Measurements from ENCODE around the gene TRPT1. TPM values are rescaled to one million over a fixed set of nuclear protein-coding genes. Genes with fewer than 3 reads are reported as not detected.

Gene TRPT1
- total RNA-seq, 2 donors from 2014 or later = 30.5 to 35.7 TPM

DNA sequence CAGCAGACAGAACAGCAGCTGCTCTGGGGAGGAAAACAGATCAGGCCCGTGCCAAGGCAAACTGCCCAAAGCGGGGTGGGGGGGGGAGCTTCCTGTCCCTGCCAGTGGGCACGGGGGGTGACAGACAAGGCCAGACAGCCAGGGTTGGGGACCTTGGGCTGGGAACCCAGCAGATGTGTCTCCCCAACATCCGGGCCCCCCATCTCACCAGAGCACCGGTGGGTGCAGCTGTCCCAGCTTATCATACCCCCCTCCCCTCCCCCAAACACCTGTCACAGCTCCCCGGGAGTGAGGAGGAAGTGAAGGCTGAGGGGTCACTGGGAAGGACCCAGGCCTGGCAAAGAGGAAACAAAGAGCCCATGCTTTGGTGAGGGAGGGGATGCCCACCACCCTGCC is 19.4 kb upstream of the TRPT1 start:
- Mint-ChIP-seq H3K27me3 (no peaks in the 10 kb centered on the region), H3K4me3 (peak overlapping the region; percentile 86), H3K4me1 (ENCODE audit: low read depth in 2 of 2) (peaks cover 7 to 35% of the 10 kb centered on the region in 2 donors), H3K27ac (peak overlapping the region; percentile 81 to 83), H3K36me3 (no peaks in the 10 kb centered on the region), H3K9me3 (no peaks in the 10 kb centered on the region)
- ATAC-seq (no peak), DNase-seq (ENCODE audit: low spot score) (no peak)

DNA sequence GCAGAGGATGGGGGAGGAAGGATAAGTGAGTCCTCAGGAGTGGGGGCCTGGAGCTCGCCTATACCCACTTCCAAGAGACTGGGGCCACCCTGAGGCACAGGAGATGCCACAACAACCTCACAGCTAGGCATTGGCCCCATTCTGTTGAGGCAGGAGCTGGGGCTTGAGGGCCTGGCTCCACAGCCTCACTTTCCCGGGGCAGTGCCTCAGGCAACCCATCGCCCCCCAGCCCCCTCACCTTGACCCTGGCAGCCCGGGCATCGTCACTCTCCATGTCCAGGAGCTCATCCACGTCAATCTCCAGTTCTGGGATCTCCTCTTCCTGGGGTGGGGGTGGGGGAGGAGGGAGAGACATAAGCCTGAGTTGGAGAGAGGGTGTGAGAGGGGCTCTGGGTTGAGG is 19.0 kb upstream of the TRPT1 start:
- H3K27me3 Mint-ChIP-seq = no peaks in the 10 kb centered on the region
- peaks cover 12 to 38% of the 10 kb centered on the region in 2 donors for H3K4me1 Mint-ChIP-seq (ENCODE audit: low read depth in 2 of 2)
- ATAC-seq (no peak), DNase-seq (ENCODE audit: low spot score) (no peak)
- no peaks in the 10 kb centered on the region for H3K9me3 Mint-ChIP-seq
- peak overlapping the region in 1 of 2 donors; percentile 83 for H3K27ac Mint-ChIP-seq
- H3K36me3 Mint-ChIP-seq = no peaks in the 10 kb centered on the region
- H3K4me3 Mint-ChIP-seq = peak overlapping the region; percentile 86

DNA sequence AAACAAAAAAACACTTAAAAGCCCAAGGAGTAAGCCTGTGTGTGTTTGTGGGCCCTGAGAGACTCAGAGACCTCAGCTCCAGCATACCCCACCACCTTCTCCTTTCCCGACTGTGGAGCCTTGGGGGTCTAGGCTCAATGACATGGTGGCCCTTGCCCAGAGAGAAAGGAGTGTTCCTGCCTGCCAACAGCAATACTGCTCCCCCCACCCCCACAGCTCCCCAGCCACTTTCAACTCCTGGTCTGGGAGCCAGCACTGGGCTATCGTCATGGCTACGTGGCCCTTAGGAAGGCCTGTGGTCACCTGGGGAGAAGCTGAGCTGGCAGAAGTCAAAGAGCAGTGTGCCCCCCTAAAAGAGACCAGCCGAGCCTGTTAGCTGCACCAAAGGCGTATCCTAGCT is 18.1 kb upstream of the TRPT1 start:
- Mint-ChIP-seq H3K36me3 (no peaks in the 10 kb centered on the region), H3K9me3 (no peaks in the 10 kb centered on the region), H3K4me3 (no peak overlapping the region), H3K4me1 (ENCODE audit: low read depth in 2 of 2) (peaks cover 13 to 41% of the 10 kb centered on the region in 2 donors), H3K27ac (no peak overlapping the region), H3K27me3 (no peaks in the 10 kb centered on the region)
- DNase-seq (ENCODE audit: low spot score) = no peak
- no peak for ATAC-seq

DNA sequence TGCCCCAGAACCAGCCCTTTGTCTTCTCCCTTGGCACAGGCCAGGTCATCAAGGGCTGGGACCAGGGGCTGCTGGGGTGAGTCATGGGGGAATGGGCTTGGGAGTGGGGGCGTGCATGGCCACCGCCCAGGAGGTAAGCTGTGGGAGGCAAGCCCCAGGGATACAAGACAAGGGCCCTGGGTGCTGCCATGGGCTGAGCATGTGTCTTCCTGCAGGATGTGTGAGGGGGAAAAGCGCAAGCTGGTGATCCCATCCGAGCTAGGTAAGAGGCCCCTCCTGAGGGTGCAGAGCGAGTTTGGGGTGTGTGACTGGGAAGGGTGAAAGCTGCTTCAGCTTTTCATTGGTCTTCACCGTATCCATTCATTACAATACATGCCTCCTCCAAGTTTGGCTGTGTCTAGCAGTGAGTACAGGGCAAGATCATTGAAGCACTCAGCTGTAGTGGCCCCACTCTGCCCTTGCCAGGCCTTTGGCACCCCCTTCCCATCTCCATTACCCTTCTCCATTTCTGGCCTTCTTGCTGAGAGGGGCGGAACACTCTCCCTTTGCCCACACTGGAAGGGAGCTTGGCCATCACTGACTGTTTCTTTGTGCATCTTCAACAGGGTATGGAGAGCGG is 17.4 kb upstream of the TRPT1 start:
- Mint-ChIP-seq H3K27me3 (no peaks in the 10 kb centered on the region), H3K4me1 (ENCODE audit: low read depth in 2 of 2) (peaks cover 13 to 41% of the 10 kb centered on the region in 2 donors), H3K4me3 (peak overlapping the region; percentile 53), H3K9me3 (no peaks in the 10 kb centered on the region), H3K36me3 (no peaks in the 10 kb centered on the region), H3K27ac (peak overlapping the region in 1 of 2 donors; percentile 31)
- DNase-seq (ENCODE audit: low spot score) = no peak
- ATAC-seq = no peak

- ATAC-seq = peak; percentile 0 to 2
- no peaks in the 10 kb centered on the region for H3K9me3 Mint-ChIP-seq
- H3K27ac Mint-ChIP-seq = peak overlapping the region; percentile 95 to 97
- DNase-seq (ENCODE audit: low spot score) = no peak
- H3K4me1 Mint-ChIP-seq (ENCODE audit: low read depth in 2 of 2) = peaks cover 6 to 30% of the 10 kb centered on the region in 2 donors
- H3K27me3 Mint-ChIP-seq = no peaks in the 10 kb centered on the region
- peak overlapping the region; percentile 92 for H3K4me3 Mint-ChIP-seq
- no peaks in the 10 kb centered on the region for H3K36me3 Mint-ChIP-seq
Measured at GRCh38 chr11:64241491-64242374, 15.7 kb upstream of the TRPT1 start.

GRCh38 chr11:64241241-64241490 is 15.2 kb upstream of the TRPT1 start:
- Mint-ChIP-seq H3K4me1 (ENCODE audit: low read depth in 2 of 2) (peaks cover 6 to 30% of the 10 kb centered on the region in 2 donors), H3K27me3 (no peaks in the 10 kb centered on the region)

DNA sequence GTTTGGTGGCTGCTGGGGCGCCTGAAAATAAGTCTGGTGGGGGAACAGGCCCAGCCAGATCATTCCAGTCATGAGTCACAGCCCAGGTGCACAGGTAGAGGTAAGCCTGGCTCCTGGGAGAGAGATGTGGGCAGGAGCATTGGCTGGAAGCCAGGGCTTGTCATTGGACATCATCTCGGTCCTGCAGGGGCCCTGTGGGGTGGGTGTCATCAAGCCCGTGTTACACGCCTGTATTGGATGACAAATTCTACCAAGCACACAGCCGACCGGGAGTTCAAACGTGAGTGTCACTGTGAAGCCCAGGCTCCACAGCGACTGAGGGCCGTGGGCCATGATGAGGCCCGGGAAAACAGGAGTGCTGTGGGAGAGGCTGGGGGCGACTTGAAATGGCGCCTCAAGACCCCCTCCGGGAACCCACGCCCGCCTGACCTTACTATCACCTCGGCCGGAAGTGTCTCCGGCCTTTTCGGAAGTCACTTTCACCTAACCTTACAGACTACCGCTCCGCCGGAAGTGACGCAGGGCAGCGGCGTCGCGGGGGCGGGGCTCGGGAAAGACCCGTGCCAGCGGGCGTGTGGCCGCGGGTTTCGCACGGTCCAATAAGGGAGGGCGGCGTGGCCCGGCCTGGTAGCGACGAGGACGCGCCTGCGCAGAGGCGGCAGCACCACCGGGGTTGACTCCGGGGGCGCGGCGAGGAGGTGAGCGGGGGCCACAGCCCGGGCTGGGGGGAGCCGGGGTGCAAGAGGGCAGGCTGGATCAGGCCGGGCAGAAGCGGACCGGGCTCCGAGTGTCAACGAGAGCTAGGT is 14.7 kb upstream of the TRPT1 start, which contains the start of gene FKBP2:
Gene FKBP2, plus strand, starts transcription at position 661 of the 806 bp plus-strand sequence. CDS start 1,293 bp downstream, outside the sequence.
- peaks cover 7 to 27% of the 10 kb centered on the region in 2 donors for H3K4me1 Mint-ChIP-seq (ENCODE audit: low read depth in 2 of 2)

More at GRCh38 chr11:64241241-64241490, 15.2 kb upstream of the TRPT1 start:
- Mint-ChIP-seq H3K9me3 (no peaks in the 10 kb centered on the region), H3K27ac (peak overlapping the region; percentile 95 to 97), H3K36me3 (no peaks in the 10 kb centered on the region), H3K4me3 (peak overlapping the region; percentile 92)
- DNase-seq (ENCODE audit: low spot score) (peak; percentile 100), ATAC-seq (peak; percentile 91 to 94)

GRCh38 chr11:64239662-64240434 is 13.9 kb upstream of the TRPT1 start:
- H3K27me3 Mint-ChIP-seq = no peaks in the 10 kb centered on the region
- ATAC-seq (no peak), DNase-seq (ENCODE audit: low spot score) (no peak)
- no peaks in the 10 kb centered on the region for H3K9me3 Mint-ChIP-seq
- H3K4me3 Mint-ChIP-seq = peak overlapping the region; percentile 92
- H3K36me3 Mint-ChIP-seq = no peaks in the 10 kb centered on the region
- peak overlapping the region; percentile 95 to 97 for H3K27ac Mint-ChIP-seq
- H3K4me1 Mint-ChIP-seq (ENCODE audit: low read depth in 2 of 2) = peaks cover 14 to 32% of the 10 kb centered on the region in 2 donors

More for the DNA sequence above, 14.7 kb upstream of the TRPT1 start, which contains the start of gene FKBP2:
- ATAC-seq (peak; percentile 81 to 87), DNase-seq (ENCODE audit: low spot score) (peak; percentile 99)
- Mint-ChIP-seq H3K27ac (peak within 1 kb of the TSS; percentile 95 to 97), H3K27me3 (no peaks in the 10 kb centered on the region), H3K4me3 (peak within 1 kb of the TSS; percentile 92), H3K36me3 (no peaks in the 10 kb centered on the region), H3K9me3 (no peaks in the 10 kb centered on the region)

DNA sequence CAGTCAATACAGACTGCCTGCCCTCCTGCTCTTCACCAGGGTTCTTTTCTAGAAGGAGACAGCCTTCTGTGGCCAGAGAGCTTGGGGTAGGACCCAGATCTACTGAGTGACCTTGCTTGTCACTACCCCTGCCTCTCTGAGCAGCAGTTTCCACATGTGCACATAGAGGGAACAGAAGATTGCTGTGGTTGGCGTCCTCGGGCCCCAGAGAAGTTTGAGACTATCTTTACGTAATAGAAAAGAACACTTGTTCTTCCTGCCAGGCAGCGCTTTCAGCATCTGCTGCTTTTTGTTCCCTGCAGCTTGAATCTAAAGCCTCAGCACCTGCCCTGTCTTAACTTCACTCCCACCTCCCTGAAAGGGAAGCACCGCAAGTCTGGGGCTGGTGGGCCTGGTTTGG is 13.0 kb upstream of the TRPT1 start:
- DNase-seq (ENCODE audit: low spot score) (no peak), ATAC-seq (no peak)
- H3K36me3 Mint-ChIP-seq = no peaks in the 10 kb centered on the region
- no peaks in the 10 kb centered on the region for H3K9me3 Mint-ChIP-seq
- H3K27me3 Mint-ChIP-seq = no peaks in the 10 kb centered on the region
- no peak overlapping the region for H3K4me3 Mint-ChIP-seq
- H3K27ac Mint-ChIP-seq = no peak overlapping the region
- H3K4me1 Mint-ChIP-seq (ENCODE audit: low read depth in 2 of 2) = peaks cover 14 to 32% of the 10 kb centered on the region in 2 donors

DNA sequence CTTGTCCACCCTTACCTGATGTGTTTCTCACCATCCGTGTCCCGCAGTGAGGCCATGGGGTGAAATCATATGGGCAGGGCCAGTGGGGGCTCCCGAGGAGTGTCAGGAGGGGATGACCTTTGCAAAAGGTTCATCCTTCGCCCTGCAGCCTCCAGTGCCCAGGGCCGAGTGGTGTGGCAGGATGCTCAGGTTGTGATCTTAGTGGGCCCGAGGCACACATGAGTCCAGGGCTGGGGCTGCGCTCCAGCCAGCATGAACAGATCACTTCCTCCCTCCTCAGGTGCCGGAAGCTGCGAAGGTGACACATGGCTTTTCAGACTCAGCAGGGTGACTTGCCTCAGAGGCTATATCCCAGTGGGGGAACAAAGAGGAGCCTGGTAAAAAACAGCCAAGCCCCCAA is 12.1 kb upstream of the TRPT1 start:
- no peaks in the 10 kb centered on the region for H3K27me3 Mint-ChIP-seq
- no peaks in the 10 kb centered on the region for H3K9me3 Mint-ChIP-seq
- H3K36me3 Mint-ChIP-seq = no peaks in the 10 kb centered on the region
- ATAC-seq = no peak
- no peak overlapping the region for H3K4me3 Mint-ChIP-seq
- no peak for DNase-seq (ENCODE audit: low spot score)
- no peak overlapping the region for H3K27ac Mint-ChIP-seq
- H3K4me1 Mint-ChIP-seq (ENCODE audit: low read depth in 2 of 2) = peaks cover 14 to 25% of the 10 kb centered on the region in 2 donors

DNA sequence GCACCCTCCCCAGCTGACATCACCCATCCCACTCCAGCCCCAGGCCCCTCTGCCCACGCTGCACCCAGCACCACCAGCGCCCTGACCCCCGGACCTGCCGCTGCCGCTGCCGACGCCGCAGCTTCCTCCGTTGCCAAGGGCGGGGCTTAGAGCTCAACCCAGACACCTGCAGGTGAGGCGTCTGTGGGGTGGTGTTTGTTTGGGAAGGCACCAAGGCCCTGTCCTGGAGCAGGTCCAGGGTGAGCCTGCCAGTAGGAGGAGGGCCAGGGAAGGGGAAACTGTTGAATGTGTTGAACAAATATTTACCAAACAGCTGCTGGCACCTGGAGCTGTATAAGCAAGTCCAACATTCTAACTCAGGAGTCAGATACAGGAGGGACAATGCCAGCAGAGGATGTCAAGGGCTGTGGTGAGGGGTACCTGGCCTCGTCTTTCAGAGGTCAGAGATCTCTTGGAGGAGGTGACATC is 11.5 kb upstream of the TRPT1 start:
- no peak for ATAC-seq
- H3K27me3 Mint-ChIP-seq = no peaks in the 10 kb centered on the region
- H3K4me3 Mint-ChIP-seq = no peak overlapping the region
- no peak overlapping the region for H3K27ac Mint-ChIP-seq
- peaks cover 14 to 25% of the 10 kb centered on the region in 2 donors for H3K4me1 Mint-ChIP-seq (ENCODE audit: low read depth in 2 of 2)
- H3K36me3 Mint-ChIP-seq = no peaks in the 10 kb centered on the region
- no peaks in the 10 kb centered on the region for H3K9me3 Mint-ChIP-seq
- DNase-seq (ENCODE audit: low spot score) = no peak

GRCh38 chr11:64235437-64236161 is 9.6 kb upstream of the TRPT1 start:
- H3K9me3 Mint-ChIP-seq = no peaks in the 10 kb centered on the region
- H3K27me3 Mint-ChIP-seq = no peaks in the 10 kb centered on the region
- H3K4me3 Mint-ChIP-seq = peak overlapping the region; percentile 71
- no peak for DNase-seq (ENCODE audit: low spot score)
- ATAC-seq = no peak
- H3K36me3 Mint-ChIP-seq = no peaks in the 10 kb centered on the region
- H3K27ac Mint-ChIP-seq = peak overlapping the region in 1 of 2 donors; percentile 63
- peaks cover 14 to 24% of the 10 kb centered on the region in 2 donors for H3K4me1 Mint-ChIP-seq (ENCODE audit: low read depth in 2 of 2)
